Stimulated activated CD8-positive, alpha-beta memory T cell treated with anti-CD3 and anti-CD28 coated beads, Interleukin-12 subunit alpha, Interleukin-12 subunit beta, amount 100 ng/mL, for 4 hours (primary cell): ENCODE results near the gene MYOT.
"Not testable (repeated sequence)": the region's sequence is repeated elsewhere in the genome, so short reads cannot be mapped to it uniquely, and the experiment has no call there.

Experiments used
- DNase-seq: peaks from one replicate; pipeline ENCODE4 v3.0.0-alpha.2; 2020; ENCODE audit warnings: low read depth

The MYOT gene

DNA sequence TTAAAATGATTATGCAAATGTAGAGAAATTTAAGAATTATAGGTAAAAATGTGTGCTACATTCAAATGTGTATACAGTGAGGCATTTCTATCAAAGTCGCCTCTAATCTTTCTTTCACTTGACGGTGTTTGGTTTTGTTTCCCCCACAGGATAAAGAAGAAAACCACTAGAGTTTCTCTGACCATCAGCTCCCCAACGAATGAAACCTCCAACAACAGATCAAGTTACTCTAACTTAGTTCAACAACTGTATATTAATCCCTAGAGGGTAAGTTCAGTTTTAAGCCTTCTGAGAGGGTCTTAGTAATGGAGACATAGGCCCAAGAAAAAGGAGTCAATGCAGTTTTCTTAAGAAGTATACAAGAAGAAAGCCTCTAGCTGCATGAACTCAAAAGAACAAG is 11.5 kb upstream of the MYOT start:
- no peak for DNase-seq

DNA sequence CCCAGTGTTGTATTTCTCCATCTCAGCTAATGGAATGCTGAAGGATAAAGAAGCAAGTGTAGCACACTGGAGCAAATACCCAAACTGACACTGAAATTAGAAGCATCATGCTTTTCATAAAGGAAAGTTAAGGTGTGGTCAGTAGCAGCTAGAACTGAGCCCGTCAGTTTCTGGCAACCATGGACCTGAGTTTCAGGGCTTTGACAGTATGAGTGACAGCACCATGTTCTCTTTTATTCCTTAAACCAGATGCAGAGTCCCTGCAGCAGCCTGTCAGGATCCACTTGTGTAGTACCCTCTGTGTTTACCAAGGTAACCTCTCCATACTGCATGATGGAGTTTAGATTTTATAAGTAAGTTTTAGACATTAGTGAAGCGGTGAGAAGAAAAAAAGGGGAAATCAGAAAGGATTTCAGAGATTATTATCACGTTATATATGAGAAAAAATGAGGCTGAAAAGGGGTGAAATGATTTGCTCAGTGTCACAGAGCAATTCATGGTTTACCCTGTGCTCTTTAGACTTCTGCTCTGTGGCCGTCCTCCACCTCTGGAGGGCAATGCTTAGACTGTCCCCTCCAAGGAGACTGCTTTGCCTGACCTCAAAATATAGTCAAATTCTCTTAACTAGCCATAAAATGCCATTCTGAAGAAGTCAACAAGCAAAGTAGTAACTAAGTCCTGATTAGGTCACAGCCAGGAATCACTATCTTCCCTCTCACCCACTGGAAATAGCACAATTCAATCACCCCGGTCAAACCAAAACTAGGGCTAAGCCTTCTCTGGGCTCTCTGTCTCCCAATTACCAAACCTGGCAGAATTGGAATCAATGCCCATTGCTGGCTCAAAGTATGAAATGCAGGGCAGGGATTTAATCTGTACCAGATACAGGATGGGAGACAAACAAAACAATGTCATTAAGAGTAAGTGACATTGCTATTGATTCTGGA is 10.5 kb upstream of the MYOT start:
- no peak for DNase-seq

DNA sequence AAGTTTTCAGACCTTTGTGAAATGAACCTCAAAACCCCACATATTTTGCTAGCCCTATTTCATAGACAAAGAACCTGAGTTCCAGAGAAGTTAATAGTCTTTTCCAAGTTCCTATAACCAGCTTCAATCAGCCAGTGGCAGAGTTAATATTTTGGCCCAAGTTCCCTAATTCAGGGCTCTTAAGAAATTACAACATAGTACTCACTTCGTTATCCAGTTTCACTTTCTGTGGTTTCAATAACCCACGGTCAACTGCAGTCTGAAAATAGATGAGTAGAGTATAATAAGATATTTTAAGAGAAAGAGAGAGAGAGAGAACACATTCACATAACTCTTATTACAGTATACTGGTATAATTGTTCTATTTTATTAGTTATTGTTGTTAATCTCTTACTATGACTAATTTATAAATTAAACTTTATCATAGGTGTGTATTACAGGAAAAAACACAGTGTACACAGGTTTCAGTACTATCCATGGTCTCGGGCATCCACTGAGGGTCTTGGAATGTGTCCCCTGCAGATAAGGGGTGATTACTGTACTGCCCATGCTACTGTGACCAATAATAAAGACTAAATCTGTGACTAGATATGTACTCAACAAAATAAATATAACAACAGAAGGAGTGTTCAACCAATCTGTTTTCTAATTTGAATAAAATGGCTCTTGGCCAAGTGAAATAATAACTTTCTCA is 9.3 kb upstream of the MYOT start:
- no peak for DNase-seq

DNA sequence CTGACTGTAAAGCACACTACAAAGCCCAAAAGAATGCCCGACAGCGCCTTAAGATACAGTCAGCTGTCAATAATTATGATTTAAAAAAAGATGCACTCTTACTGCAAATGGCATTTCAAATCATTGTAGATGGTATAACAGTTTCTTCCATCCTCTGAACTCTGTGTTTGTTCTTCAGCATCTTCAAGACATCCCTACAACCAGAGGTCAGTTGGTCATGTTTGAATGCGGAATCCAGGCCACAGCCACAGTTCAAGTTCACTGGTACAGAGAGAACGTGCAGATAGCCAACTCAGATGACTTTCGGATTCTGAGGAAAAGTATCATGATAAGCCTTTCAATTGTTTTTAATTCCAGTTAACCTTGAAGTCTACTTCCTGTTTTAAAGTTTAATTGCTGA is 8.7 kb upstream of the MYOT start:
- DNase-seq, result no peak

DNA sequence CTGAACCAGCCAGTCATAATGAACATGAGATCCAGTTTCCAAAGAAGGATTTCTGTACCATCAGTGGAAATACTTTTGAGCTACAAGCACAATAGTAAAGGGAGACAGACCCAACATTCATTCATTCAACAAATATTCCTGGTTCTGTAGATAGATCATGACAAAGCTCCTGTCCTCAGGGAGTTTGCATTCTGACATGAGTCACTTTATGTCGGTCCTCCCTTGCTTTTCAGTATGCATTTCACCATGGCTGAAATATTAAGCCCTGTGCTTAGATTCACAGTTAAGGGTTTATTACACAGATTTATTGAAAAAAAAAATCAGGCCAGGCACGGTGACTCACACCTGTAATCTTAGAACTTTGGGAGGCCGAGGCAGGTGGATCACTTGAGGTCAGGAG is 5.4 kb upstream of the MYOT start:
- DNase-seq, result no peak

DNA sequence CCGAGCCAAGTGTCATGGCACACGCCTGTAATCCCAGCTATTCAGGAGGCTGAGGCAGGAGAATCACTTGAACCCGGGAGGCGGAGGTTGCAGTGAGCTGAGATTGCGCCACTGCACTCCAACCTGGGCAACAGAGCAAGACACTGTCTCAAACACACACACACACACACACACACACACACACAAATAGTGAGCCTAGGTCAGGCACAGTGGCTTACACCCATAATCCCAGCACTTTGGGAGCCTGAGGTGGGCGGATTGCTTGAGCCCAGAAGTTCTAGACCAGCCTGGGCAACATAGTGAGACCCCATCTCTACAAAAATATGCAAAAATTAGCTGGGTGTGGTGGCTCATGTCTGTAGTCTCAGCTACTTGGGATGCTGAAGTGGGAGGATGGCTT is 4.0 kb upstream of the MYOT start:
- DNase-seq, result not testable (repeated sequence)

DNA sequence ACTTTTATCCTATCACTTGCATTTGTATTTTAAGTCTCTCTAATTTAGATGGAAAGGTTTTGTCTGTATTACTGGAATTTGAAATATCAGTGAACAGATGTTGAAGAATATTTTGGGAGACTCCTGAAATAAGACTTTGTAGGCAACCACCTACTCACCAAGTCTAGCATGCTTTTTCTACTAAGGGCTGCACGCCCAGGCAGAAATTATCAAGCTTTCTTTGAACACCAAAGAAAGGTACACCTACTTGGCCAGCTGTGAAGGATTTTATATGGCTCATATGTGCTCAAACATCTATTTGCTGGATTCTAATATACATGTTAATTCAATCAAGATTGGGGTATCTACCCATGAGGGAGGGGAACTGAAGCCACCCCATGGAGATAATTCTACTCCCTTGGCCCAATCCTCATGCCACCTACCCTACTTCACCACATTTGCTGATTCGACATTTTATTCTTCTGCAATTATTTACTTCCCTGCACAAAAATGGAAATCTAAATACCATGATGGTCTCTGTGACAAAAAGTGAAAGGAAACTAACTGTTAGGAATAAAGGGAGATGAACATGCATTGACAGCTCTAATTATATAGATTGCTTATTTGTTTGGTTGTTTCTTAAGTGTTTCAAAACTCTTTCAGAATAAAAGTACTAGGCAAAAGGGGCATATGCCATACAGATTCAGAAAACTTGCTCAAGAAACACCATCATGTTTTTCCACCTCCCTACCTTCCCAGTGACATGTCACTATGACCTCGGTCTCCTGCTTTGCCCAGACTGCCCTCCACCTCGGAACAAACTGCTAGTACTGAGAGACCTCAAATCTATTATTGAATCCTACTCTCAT is 895 bp upstream of the MYOT start:
- DNase-seq, result no peak

DNA sequence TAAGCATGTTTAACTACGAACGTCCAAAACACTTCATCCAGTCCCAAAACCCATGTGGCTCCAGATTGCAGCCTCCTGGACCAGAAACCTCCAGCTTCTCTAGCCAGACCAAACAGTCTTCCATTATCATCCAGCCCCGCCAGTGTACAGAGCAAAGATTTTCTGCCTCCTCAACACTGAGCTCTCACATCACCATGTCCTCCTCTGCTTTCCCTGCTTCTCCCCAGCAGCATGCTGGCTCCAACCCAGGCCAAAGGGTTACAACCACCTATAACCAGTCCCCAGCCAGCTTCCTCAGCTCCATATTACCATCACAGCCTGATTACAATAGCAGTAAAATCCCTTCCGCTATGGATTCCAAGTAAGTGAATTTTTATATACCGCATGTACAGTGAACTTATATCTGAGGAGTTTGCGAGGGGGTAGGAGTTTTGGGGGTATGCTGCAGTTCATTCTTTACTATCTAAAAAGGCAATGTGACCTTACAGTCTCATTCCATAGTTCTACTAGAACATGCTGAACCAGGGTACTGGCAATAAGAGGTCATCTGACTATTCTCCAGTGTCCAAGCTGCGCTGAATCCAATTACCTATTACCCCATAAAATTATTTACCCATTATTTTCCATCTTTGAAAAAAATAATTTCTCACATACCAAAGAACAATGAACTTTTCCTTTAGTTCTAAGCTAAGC is 3.1 kb downstream of the MYOT start:
- no peak for DNase-seq

DNA sequence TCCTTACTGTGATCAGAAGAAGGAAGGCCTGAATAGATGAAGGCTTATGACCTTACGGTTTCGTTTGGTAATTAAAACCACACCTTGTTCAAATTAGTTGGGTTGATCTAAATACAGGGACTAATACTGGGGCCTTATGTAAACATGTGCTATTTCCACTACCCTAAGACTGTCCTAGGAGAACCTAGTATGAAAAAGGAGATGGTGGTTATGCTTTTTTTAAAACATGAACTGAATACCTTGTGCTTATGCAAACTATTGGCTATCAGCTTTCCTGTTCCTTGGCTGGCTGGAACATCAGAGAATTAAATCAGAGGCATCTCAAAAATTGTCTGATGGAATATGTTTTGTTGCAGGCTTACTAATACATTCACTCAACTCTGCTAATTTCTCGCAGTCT is 3.9 kb downstream of the MYOT start:
- DNase-seq, result no peak

DNA sequence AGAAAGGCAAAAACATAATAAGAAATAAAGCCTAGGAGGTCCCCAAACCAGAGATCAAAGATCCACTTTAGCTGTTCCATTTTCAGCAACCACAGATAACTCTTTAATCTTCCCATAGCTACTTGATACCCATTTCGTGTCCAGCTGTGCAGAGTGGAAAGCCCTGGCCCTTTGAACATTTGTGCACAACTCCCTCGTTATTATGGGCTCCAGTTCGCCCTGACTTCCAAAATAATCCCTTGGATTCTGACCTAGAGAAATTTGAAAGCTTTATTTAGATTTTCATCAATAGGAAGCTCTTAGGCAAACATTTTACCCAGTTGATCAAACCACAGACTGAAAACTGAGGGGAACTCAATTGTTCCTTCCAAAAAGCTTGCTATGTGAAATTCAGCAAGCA is 4.8 kb downstream of the MYOT start:
- DNase-seq, result no peak

DNA sequence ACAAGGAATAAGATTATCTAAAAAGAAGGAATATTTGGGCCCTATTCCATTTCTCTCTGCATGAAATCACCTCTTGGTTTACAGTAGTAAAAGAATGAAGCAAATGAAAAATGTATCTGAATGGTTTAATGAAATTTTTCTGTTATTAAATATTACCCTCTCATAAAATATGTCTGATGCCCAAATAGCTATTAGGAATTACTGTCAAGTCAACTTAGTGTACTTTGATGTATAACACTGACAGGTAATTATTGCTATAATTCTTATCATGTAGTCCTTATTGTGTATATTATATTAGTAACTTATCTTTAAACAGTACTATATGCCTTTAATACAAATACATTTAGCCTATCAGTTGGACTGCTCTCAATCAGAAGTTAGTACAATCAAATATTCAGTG is 8.4 kb downstream of the MYOT start:
- DNase-seq, result no peak

DNA sequence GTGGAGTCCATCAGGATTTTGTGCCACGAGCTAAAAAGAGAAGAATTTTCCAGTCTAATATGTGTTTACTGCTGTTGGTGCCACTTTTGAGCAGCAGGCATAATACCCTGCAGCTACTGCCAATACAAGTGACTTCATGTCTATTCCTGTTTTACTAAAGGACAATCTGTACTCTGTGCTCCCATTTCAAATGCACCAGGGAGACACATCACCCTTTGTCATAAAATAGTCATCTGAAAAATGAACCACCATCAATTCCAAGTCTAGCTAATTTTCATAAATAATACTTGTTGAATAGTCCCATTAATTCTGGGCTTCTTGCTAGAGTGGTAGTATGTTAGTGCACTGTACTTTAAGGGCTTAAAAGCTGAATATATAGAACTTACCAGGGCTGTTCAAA is 12.7 kb downstream of the MYOT start:
- DNase-seq, result no peak

DNA sequence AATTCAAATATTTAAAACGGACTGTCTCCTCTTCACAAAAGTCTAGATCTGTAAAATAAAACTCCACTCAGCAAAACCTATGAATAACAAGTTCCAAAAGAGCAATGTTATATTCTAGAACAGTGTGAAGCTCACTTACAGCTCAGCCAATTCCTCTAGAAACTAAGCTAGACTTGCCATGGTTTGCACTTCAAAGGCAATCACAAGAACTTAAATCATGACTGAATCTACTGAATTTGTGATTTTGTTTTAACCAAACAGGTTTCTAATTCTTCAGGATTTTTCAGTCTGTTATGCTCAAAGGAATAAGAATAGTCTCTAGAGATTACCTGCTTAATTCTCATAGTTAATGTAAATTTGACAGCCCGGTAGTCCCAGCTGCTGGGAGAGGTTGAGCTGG is 20.2 kb downstream of the MYOT start:
- no peak for DNase-seq

DNA sequence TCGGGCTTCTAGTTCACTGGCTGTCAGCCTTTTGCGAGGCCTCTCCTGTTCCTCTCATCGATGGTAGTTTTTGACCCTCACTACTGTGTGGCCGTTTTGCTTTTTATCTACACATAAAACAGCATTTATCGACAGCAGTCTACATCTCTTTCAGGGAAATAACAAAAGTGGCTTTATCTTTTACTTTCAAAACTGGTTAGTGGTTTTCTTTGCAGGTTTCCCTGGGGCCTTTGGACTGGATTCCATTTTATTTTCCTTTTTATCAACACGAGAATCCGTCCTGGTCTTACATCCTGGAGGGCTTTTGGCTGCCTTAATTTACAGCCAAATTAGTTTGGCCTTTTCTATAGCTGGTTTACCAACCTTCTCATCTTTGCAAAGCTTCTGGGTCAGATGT is 20.8 kb downstream of the MYOT start:
- no peak for DNase-seq

DNA sequence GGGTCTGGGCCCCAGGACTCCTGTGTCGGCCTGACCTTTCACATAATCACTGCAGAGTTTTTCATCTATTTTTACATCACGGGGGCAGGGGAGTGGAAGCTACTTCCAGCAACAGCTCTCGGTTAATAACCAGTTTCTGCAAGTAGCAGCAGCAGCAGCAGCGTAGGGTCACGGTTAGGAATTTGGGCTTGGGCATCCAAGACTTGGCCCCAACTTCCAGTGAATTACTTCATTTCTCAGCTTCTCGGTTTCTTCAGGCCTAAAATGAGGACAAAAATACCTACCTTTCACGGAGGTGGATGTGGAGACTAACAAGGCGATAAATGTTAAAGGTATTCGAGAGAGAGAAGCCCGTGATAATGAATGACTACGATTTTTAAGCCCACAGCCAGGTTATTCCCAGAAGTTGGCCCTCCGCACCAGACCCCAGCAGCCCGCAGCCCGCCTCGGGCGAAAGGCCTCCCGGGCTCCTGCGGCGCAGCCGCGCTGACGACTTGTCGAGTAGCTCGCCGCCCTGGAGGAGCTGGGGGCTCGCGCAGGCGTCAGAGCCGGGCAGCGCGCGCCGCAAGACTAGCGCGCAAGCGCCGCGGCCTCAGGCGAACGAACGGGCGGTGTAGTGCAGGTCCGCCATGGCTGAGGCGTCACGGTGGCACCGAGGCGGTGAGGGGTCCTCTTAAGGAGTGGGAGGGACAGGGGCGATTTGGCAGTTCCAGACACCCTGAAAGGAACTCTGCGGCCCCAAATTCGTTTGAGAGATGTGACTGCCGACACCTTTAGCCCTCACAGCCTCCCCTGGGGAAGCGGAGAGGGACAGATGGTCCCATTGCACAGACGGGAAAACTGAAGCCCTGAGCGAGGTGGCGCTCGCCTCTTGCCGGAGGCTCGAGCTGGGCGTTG is 21.5 kb downstream of the MYOT start, which contains the start of gene PKD2L2:
TSS of gene PKD2L2 (plus strand) at position 595 of the 897 bp plus-strand sequence. CDS start at position 630, 35 bp downstream.
- DNase-seq, result peak; percentile 69

DNA sequence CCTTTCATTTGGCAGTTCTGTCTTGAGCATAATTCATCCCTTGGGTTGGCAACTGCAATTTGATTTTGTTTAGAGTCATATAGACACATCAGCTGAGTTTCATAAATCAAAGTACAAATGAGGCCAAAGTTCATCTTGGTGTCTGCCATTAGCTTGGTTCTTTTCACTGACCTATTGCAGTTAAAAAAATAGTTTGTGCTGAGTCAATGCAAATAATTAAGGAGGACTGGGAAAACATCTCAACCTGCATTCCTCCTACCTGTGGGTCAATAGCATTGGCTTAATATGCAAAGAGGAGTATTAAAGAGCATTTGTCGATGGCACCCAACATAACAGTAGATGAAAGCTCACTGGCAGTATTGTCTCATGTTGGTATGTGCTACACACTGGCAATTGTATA is 23.2 kb downstream of the MYOT start:
- DNase-seq, result no peak

DNA sequence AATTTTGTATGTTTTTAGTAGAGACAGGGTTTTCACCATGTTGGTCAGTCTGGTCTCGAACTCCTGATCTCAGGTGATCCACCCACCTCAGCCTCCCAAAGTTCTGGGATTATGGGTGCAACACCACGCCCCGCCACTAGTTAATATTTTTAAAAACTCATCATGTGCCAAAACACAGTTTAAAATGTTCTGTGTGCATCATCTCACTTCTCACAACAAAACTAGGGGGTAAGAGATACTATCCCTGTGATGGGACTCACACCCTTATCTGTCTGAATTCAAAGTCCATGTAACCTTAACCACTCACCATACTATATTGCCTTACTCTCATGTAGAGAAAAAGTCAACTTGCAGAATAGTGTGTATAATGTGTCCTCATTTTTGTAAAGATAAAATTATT is 24.2 kb downstream of the MYOT start:
- DNase-seq, result no peak

DNA sequence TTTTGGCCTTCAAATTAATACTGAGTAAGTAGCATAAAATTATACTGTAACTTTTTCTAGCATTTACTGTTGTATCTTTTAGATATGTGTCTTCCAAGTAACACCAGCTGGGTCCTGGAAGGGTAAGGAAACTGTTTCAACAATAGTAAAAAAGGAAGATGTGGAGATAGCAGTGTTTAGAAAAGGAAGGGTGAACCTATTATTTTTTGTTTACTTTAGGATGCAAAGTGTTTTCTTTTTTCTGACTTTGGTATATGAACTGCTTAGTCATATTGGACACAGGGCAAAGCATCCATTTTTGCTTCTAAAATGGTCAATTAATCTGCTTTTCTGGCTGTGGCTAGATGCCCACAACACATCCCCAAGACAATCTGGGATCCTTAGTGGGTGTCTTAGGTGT is 26.9 kb downstream of the MYOT start:
- DNase-seq, result no peak

DNA sequence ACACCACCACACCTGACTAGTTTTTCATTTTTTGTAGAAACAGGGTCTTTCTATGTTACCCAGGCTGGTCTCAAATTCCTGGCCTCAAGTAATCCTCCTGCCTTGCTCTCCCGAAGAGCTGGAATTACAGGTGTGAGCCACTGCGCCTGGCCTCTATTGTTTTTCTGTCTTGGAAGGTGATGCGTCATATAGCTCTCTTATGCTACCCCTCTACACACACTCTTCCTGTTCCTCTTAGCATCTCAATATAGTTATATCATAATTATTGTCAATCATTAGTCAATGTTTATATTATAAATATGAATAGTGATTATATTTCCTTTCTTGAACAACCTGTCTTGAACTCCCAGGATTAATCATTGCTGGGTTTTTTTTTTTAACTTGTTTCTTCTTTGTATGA is 28.9 kb downstream of the MYOT start:
- no peak for DNase-seq

DNA sequence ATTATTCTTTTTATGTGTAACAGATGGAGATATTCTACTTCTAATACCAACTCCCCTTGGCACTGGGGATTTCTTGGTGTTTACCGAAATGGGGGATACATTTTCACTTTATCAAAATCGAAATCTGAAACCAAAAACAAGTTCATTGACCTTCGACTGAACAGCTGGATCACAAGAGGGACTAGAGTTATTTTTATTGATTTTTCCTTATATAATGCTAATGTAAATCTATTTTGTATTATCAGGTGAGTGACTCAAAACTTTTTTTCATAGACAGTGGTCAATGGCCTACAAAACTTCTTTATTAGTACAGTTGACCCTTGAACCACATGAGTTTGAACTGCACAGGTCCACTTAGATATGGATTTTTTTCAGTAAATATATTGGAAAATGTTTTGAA is 31.8 kb downstream of the MYOT start:
- no peak for DNase-seq
